ENCODE data around the gene TRPM3.

Gene TRPM3

DNA sequence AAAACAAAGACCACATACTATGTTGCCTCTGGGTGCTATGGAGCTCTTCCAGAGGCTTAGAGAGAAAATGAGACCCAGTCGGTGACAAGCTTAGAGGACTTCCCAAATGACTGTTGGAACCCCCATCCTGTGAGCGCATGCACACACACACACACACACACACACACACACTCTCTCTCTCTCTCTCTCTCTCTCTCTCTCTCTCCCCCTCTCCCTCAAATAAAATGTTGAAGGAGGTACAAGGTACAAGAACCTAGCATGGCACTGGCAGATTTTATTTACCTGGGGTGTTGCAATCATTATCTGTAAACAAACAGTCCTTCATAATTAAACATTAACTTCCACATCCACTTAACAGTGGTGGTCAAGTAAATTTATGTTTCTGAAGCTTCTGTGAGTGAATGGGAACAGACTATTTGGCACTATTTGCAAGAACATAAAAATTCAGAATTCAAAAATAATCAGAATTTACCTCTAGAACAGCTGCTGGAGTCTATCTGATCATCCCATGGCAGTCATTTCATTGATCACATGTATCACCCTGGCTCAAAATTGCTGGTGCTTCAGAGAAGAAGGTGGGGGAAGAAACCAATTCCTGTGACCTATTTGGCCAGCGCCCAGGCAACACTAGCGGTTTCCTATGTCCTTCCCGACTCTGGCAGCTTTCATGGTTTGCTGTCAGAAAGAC lies 24.9 kb downstream of the TRPM3 start:
- Histone ChIP-seq H3K4me1 (ENCODE audit: insufficient read depth, poor library complexity, severe bottlenecking) (no peaks in the 10 kb centered on the region), H3K27me3 (ENCODE audit: insufficient read depth, poor library complexity, severe bottlenecking) (peaks cover 14% of the 10 kb centered on the region), H3K9me3 (ENCODE audit: severe bottlenecking) (no peaks in the 10 kb centered on the region), H3K27ac (ENCODE audit: poor library complexity, severe bottlenecking) (no peak overlapping the region), H3K36me3 (ENCODE audit: low read depth) (no peaks in the 10 kb centered on the region), H3K4me3 (ENCODE audit: severe bottlenecking) (no peak overlapping the region)
- ATAC-seq (ENCODE audit: low read depth), result no peak
- TF ChIP-seq, protein P1, sequence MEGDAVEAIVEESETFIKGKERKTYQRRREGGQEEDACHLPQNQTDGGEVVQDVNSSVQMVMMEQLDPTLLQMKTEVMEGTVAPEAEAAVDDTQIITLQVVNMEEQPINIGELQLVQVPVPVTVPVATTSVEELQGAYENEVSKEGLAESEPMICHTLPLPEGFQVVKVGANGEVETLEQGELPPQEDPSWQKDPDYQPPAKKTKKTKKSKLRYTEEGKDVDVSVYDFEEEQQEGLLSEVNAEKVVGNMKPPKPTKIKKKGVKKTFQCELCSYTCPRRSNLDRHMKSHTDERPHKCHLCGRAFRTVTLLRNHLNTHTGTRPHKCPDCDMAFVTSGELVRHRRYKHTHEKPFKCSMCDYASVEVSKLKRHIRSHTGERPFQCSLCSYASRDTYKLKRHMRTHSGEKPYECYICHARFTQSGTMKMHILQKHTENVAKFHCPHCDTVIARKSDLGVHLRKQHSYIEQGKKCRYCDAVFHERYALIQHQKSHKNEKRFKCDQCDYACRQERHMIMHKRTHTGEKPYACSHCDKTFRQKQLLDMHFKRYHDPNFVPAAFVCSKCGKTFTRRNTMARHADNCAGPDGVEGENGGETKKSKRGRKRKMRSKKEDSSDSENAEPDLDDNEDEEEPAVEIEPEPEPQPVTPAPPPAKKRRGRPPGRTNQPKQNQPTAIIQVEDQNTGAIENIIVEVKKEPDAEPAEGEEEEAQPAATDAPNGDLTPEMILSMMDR (IDR thresholded peaks at IDR 0.05; ENCODE audit: poor library complexity, severe bottlenecking), result no peak
- DNase-seq (ENCODE audit: low spot score), result no peak

DNA sequence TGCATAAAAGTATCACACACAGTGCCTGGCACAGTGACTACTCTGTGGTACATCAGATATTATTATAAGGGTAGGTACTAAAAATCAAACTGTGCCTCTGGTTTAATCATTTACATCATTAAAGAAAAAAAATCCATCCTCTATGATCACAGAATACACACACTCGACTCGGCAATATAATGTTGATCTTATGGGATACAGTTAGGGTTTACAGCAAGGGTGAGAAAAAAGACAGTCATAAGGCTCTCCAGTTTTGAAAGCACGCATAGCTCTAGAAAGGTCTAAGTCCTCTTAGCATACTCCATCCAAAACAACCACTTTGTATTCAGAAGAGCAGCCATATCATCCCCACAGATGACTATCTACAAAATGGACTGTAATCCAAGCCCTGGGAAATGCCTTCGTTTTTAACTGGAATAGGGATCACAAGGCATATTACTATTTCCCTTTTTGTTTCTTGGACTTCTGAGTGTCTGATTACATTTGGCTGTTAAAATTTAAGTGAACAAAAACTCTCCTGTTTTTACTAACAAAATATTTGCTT lies 26.6 kb downstream of the TRPM3 start:
- TF ChIP-seq, protein P1 (IDR thresholded peaks at IDR 0.05; ENCODE audit: poor library complexity, severe bottlenecking), result no peak
- no peak for DNase-seq (ENCODE audit: low spot score)
- H3K4me1 ChIP-seq (ENCODE audit: insufficient read depth, poor library complexity, severe bottlenecking), result no peaks in the 10 kb centered on the region
- H3K9me3 ChIP-seq (ENCODE audit: severe bottlenecking), result no peaks in the 10 kb centered on the region
- H3K4me3 ChIP-seq (ENCODE audit: severe bottlenecking), result no peak overlapping the region
- ATAC-seq (ENCODE audit: low read depth), result no peak
- peaks cover 14% of the 10 kb centered on the region for H3K27me3 ChIP-seq (ENCODE audit: insufficient read depth, poor library complexity, severe bottlenecking)
- H3K27ac ChIP-seq (ENCODE audit: poor library complexity, severe bottlenecking), result no peak overlapping the region
- no peaks in the 10 kb centered on the region for H3K36me3 ChIP-seq (ENCODE audit: low read depth)

DNA sequence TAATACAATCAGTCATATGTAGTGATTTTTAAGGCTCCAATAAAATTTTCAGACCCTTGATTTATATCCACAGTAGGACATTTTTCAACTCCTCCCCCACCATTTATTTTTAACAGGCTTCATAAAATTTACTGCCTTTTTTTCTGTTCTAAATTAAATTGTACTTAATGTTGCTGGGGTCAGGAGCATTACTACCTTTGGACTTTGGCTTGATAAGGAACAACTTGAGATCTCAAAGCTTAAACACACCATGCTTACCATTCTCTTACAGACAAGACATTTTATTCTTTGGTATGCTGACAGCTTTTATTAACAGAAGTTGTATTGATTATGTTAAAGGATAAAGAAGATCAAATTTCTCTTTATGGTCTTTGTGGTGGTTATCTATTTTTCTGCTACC lies 30.5 kb downstream of the TRPM3 start:
- Histone ChIP-seq H3K27ac (ENCODE audit: poor library complexity, severe bottlenecking) (no peak overlapping the region), H3K4me1 (ENCODE audit: insufficient read depth, poor library complexity, severe bottlenecking) (no peaks in the 10 kb centered on the region), H3K4me3 (ENCODE audit: severe bottlenecking) (no peak overlapping the region), H3K9me3 (ENCODE audit: severe bottlenecking) (no peaks in the 10 kb centered on the region), H3K36me3 (ENCODE audit: low read depth) (no peaks in the 10 kb centered on the region), H3K27me3 (ENCODE audit: insufficient read depth, poor library complexity, severe bottlenecking) (peaks cover 4% of the 10 kb centered on the region)
- ATAC-seq (ENCODE audit: low read depth) (no peak), DNase-seq (ENCODE audit: low spot score) (no peak)
- TF ChIP-seq, protein P1 (IDR thresholded peaks at IDR 0.05; ENCODE audit: poor library complexity, severe bottlenecking), result no peak

DNA sequence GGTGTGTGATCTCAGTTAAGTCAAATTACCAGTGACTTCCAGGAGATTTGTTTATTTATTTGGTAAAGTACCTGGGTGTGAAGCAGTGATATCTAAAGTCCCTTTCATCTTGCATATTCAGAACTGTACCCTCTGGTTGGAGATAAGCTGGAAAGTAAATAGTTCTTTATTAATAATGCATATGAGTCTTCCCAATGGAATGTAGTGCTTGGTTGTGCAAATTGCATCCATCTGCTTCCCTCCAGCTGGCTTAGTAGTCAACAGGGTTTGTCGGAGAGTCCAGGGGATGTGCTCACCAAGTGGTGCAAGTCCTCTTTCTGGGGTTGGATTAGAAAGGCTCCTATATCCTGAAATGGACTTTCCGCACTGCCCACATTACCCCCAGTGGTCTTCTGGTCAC lies 42.0 kb downstream of the TRPM3 start:
- TF ChIP-seq, protein P1 (IDR thresholded peaks at IDR 0.05; ENCODE audit: poor library complexity, severe bottlenecking), result no peak
- peaks cover 14% of the 10 kb centered on the region for H3K27me3 ChIP-seq (ENCODE audit: insufficient read depth, poor library complexity, severe bottlenecking)
- no peak overlapping the region for H3K27ac ChIP-seq (ENCODE audit: poor library complexity, severe bottlenecking)
- H3K36me3 ChIP-seq (ENCODE audit: low read depth), result no peaks in the 10 kb centered on the region
- ATAC-seq (ENCODE audit: low read depth) (peak; percentile 73), DNase-seq (ENCODE audit: low spot score) (no peak)
- H3K4me1 ChIP-seq (ENCODE audit: insufficient read depth, poor library complexity, severe bottlenecking), result no peaks in the 10 kb centered on the region
- H3K4me3 ChIP-seq (ENCODE audit: severe bottlenecking), result no peak overlapping the region
- no peaks in the 10 kb centered on the region for H3K9me3 ChIP-seq (ENCODE audit: severe bottlenecking)

DNA sequence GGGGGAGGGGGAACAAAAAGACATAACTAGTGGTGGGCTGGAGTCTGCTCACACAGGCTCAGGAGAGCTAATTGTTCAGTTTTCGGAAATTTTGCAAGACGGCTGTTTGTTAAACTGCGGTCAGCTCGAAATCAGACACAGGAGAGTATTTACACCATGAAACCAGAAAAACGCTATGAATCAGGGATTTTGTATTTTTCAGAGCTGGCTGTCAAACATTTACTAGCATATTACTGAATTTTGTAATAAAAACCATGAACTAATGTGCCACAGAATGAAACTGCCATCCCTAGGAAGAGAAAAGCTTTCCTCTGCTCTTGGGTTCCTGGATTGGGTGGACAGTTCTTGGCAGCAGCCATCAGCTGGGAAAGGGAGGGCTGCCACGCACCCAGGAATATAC lies 45.3 kb downstream of the TRPM3 start:
- Histone ChIP-seq H3K27me3 (ENCODE audit: insufficient read depth, poor library complexity, severe bottlenecking) (peaks cover 15% of the 10 kb centered on the region), H3K4me3 (ENCODE audit: severe bottlenecking) (no peak overlapping the region), H3K4me1 (ENCODE audit: insufficient read depth, poor library complexity, severe bottlenecking) (no peaks in the 10 kb centered on the region), H3K9me3 (ENCODE audit: severe bottlenecking) (no peaks in the 10 kb centered on the region), H3K36me3 (ENCODE audit: low read depth) (no peaks in the 10 kb centered on the region), H3K27ac (ENCODE audit: poor library complexity, severe bottlenecking) (no peak overlapping the region)
- ATAC-seq (ENCODE audit: low read depth) (no peak), DNase-seq (ENCODE audit: low spot score) (no peak)
- TF ChIP-seq, protein P1 (IDR thresholded peaks at IDR 0.05; ENCODE audit: poor library complexity, severe bottlenecking), result no peak

All from RWPE2 (cell line).